ENCODE data around the gene ALKBH3.

GRCh38 chr11:43872995-43873394 lies 7.6 kb upstream of the ALKBH3 start:
- TF ChIP-seq BACH2 (CRISPR knock-in tag; IDR thresholded peaks at IDR 0.05; ENCODE audit: borderline replicate concordance) (no peak), CREB5 (CRISPR knock-in tag; IDR thresholded peaks at IDR 0.05; ENCODE audit: low read depth) (no peak), ZNF565 (CRISPR knock-in tag; conservative IDR thresholded peaks at IDR 0.05; ENCODE audit: low read depth) (no peak), ISL1 (CRISPR knock-in tag; IDR thresholded peaks at IDR 0.05) (no peak), TCF4 (CRISPR knock-in tag; IDR thresholded peaks at IDR 0.05; ENCODE audit: borderline replicate concordance) (no peak), RARB (CRISPR knock-in tag; IDR thresholded peaks at IDR 0.05) (no peak), CSRNP3 (CRISPR knock-in tag; IDR thresholded peaks at IDR 0.05) (no peak), CSDC2 (CRISPR knock-in tag; IDR thresholded peaks at IDR 0.05) (no peak), ZNF8 (CRISPR knock-in tag; IDR thresholded peaks at IDR 0.05) (no peak), OSR1 (CRISPR knock-in tag; IDR thresholded peaks at IDR 0.05) (no peak)

Measured in SK-N-SH treated with all-trans-retinoic acid at 6 μM for 48 hours (cell line).